ENCODE measurements around the gene RPA3.

The RPA3 gene

GRCh38 chr7:7642081-7642480 lies 76.3 kb downstream of the RPA3 start:
- peak overlapping the region; percentile 97 for H3K27ac Mint-ChIP-seq
- H3K27me3 Mint-ChIP-seq: no peaks in the 10 kb centered on the region
- H3K4me1 Mint-ChIP-seq: peaks cover 42% of the 10 kb centered on the region

GRCh38 chr7:7641129-7641663 lies 77.2 kb downstream of the RPA3 start:
- peak overlapping the region; percentile 97 for H3K27ac Mint-ChIP-seq
- no peak for DNase-seq
- no peaks in the 10 kb centered on the region for H3K9me3 Mint-ChIP-seq
- peaks cover 32% of the 10 kb centered on the region for H3K36me3 Mint-ChIP-seq
- peaks cover 42% of the 10 kb centered on the region for H3K4me1 Mint-ChIP-seq
- peak overlapping the region; percentile 93 for H3K4me3 Mint-ChIP-seq
- H3K27me3 Mint-ChIP-seq: no peaks in the 10 kb centered on the region
- CTCF ChIA-PET: interaction anchor here (1.1 to 1.8 kb wide), 4 partner anchors 40 to 549 kb away, joined by 3 to 5 read pairs (median 4); no protein-coding TSS in a partner anchor

More at GRCh38 chr7:7642081-7642480, 76.3 kb downstream of the RPA3 start:
- no peak for DNase-seq
- no peaks in the 10 kb centered on the region for H3K9me3 Mint-ChIP-seq
- H3K4me3 Mint-ChIP-seq: peak overlapping the region; percentile 93
- H3K36me3 Mint-ChIP-seq: peaks cover 31% of the 10 kb centered on the region
- CTCF ChIA-PET: interaction anchor here (1.3 to 1.8 kb wide), 3 partner anchors 39 to 539 kb away, joined by 4 to 5 read pairs (median 4); no protein-coding TSS in a partner anchor

GRCh38 chr7:7640221-7641128 lies 77.9 kb downstream of the RPA3 start, which contains the start of gene UMAD1:
Gene UMAD1 (plus strand): TSS chr7:7640752. CDS start chr7:7673372, 32,620 bp downstream.
- Mint-ChIP-seq H3K27ac (peak within 1 kb of the TSS; percentile 97), H3K27me3 (no peaks in the 10 kb centered on the region), H3K9me3 (no peaks in the 10 kb centered on the region), H3K4me3 (peak within 1 kb of the TSS; percentile 93), H3K36me3 (peaks cover 33% of the 10 kb centered on the region), H3K4me1 (peaks cover 42% of the 10 kb centered on the region)
- DNase-seq: peak; percentile 99
- CTCF ChIA-PET: interaction anchor here (1.1 to 1.8 kb wide), 4 partner anchors 41 to 550 kb away, joined by 3 to 5 read pairs (median 4); no protein-coding TSS in a partner anchor

GRCh38 chr7:7639847-7640220 lies 78.6 kb downstream of the RPA3 start:
- CTCF ChIA-PET: no interaction called here

GRCh38 chr7:7639421-7639820 lies 79.0 kb downstream of the RPA3 start:
- H3K36me3 Mint-ChIP-seq: peaks cover 33% of the 10 kb centered on the region

More at GRCh38 chr7:7639847-7640220, 78.6 kb downstream of the RPA3 start:
- H3K9me3 Mint-ChIP-seq: no peaks in the 10 kb centered on the region
- H3K27ac Mint-ChIP-seq: peak overlapping the region; percentile 97
- DNase-seq: peak; percentile 61
- H3K4me3 Mint-ChIP-seq: peak overlapping the region; percentile 93
- no peaks in the 10 kb centered on the region for H3K27me3 Mint-ChIP-seq
- H3K36me3 Mint-ChIP-seq: peaks cover 36% of the 10 kb centered on the region
- peaks cover 42% of the 10 kb centered on the region for H3K4me1 Mint-ChIP-seq

GRCh38 chr7:7630626-7631329 lies 87.6 kb downstream of the RPA3 start:
- Mint-ChIP-seq H3K9me3 (peaks cover 14% of the 10 kb centered on the region), H3K36me3 (peaks cover 11% of the 10 kb centered on the region), H3K27me3 (peaks cover 5% of the 10 kb centered on the region), H3K4me1 (no peaks in the 10 kb centered on the region), H3K27ac (no peak overlapping the region), H3K4me3 (no peak overlapping the region)
- CTCF ChIA-PET: no interaction called here
- DNase-seq: no peak

More at GRCh38 chr7:7639421-7639820, 79.0 kb downstream of the RPA3 start:
- H3K27me3 Mint-ChIP-seq: no peaks in the 10 kb centered on the region
- H3K4me3 Mint-ChIP-seq: peak overlapping the region; percentile 93
- DNase-seq: no peak
- CTCF ChIA-PET: no interaction called here
- peaks cover 39% of the 10 kb centered on the region for H3K4me1 Mint-ChIP-seq
- H3K9me3 Mint-ChIP-seq: no peaks in the 10 kb centered on the region
- H3K27ac Mint-ChIP-seq: peak overlapping the region; percentile 97

- peaks cover 14% of the 10 kb centered on the region for H3K9me3 Mint-ChIP-seq
These were observed 89.9 kb downstream of the RPA3 start for GRCh38 chr7:7628476-7628875.

GRCh38 chr7:7620644-7621210 lies 97.7 kb downstream of the RPA3 start:
- Mint-ChIP-seq H3K27ac (no peak overlapping the region), H3K27me3 (no peaks in the 10 kb centered on the region), H3K4me3 (no peak overlapping the region), H3K4me1 (peaks cover 19% of the 10 kb centered on the region), H3K36me3 (no peaks in the 10 kb centered on the region), H3K9me3 (peaks cover under 1% of the 10 kb centered on the region)
- DNase-seq: no peak
- CTCF ChIA-PET: interaction anchor here (1.0 kb wide), 1 partner anchor 73 kb away, joined by 3 read pairs; no protein-coding TSS in a partner anchor

More at GRCh38 chr7:7628476-7628875, 89.9 kb downstream of the RPA3 start:
- H3K4me3 Mint-ChIP-seq: no peak overlapping the region
- peaks cover 5% of the 10 kb centered on the region for H3K27me3 Mint-ChIP-seq
- H3K27ac Mint-ChIP-seq: no peak overlapping the region
- no peaks in the 10 kb centered on the region for H3K4me1 Mint-ChIP-seq
- H3K36me3 Mint-ChIP-seq: peaks cover 4% of the 10 kb centered on the region
- DNase-seq: no peak
- CTCF ChIA-PET: no interaction called here

- no peaks in the 10 kb centered on the region for H3K27me3 Mint-ChIP-seq
- H3K9me3 Mint-ChIP-seq: no peaks in the 10 kb centered on the region
- H3K36me3 Mint-ChIP-seq: no peaks in the 10 kb centered on the region
- H3K4me1 Mint-ChIP-seq: peaks cover 19% of the 10 kb centered on the region
- no peak for DNase-seq
- no peak overlapping the region for H3K4me3 Mint-ChIP-seq
- CTCF ChIA-PET: no interaction called here
- H3K27ac Mint-ChIP-seq: no peak overlapping the region
These were observed 98.2 kb downstream of the RPA3 start for GRCh38 chr7:7620236-7620635.

- CTCF ChIA-PET: no interaction called here
- Mint-ChIP-seq H3K4me3 (no peak overlapping the region), H3K27ac (no peak overlapping the region), H3K4me1 (peaks cover 19% of the 10 kb centered on the region), H3K36me3 (no peaks in the 10 kb centered on the region), H3K27me3 (no peaks in the 10 kb centered on the region), H3K9me3 (no peaks in the 10 kb centered on the region)
- no peak for DNase-seq
These were observed 100.0 kb downstream of the RPA3 start for GRCh38 chr7:7618410-7618809.

- CTCF ChIA-PET: no interaction called here
- Mint-ChIP-seq H3K36me3 (no peaks in the 10 kb centered on the region), H3K27me3 (no peaks in the 10 kb centered on the region), H3K4me1 (peaks cover 19% of the 10 kb centered on the region), H3K9me3 (no peaks in the 10 kb centered on the region), H3K27ac (no peak overlapping the region), H3K4me3 (no peak overlapping the region)
- DNase-seq: no peak
These were observed 100.9 kb downstream of the RPA3 start for GRCh38 chr7:7617550-7617949.

GRCh38 chr7:7614018-7614741 lies 104.2 kb downstream of the RPA3 start:
- CTCF ChIA-PET: interaction anchor here (2.1 kb wide), 1 partner anchor 68 kb away, joined by 6 read pairs; no protein-coding TSS in a partner anchor
- H3K27ac Mint-ChIP-seq: no peak overlapping the region
- H3K27me3 Mint-ChIP-seq: no peaks in the 10 kb centered on the region

GRCh38 chr7:7613210-7613609 lies 105.2 kb downstream of the RPA3 start:
- Mint-ChIP-seq H3K36me3 (peaks cover 5% of the 10 kb centered on the region), H3K27me3 (no peaks in the 10 kb centered on the region), H3K4me3 (no peak overlapping the region), H3K4me1 (peaks cover 14% of the 10 kb centered on the region), H3K9me3 (no peaks in the 10 kb centered on the region), H3K27ac (no peak overlapping the region)
- CTCF ChIA-PET: interaction anchor here (2.1 kb wide), 1 partner anchor 69 kb away, joined by 6 read pairs; no protein-coding TSS in a partner anchor
- DNase-seq: no peak

More at GRCh38 chr7:7614018-7614741, 104.2 kb downstream of the RPA3 start:
- DNase-seq: no peak
- Mint-ChIP-seq H3K4me1 (peaks cover 19% of the 10 kb centered on the region), H3K36me3 (peaks cover 5% of the 10 kb centered on the region), H3K4me3 (no peak overlapping the region), H3K9me3 (no peaks in the 10 kb centered on the region)

All from activated naive CD4-positive, alpha-beta T cell treated with anti-CD3 and anti-CD28 coated beads, Interleukin-2, amount 10 ng/mL, durations not matched to agents 7 days and 5 days (primary cell).